Tibial nerve (tissue), 4 donors: Measurements from ENCODE around the gene RNF26.

Experiments used
- EP300 ChIP-seq, 2 donors: sonication (generic); formaldehyde crosslinking; IDR thresholded peaks; one replicate each; pipeline ENCODE4 v1.6.1; 2017; ENCODE audit warnings: antibody characterized with exemption in 2 of 2, mild to moderate bottlenecking in 1 of 2
- POLR2A ChIP-seq, 2 donors: fragments of 450-650 bp; IDR thresholded peaks; one replicate each; pipeline ENCODE4 v1.6.1; 2017; ENCODE audit warnings: antibody characterized with exemption in 2 of 2, mild to moderate bottlenecking in 2 of 2, moderate library complexity in 2 of 2
- TF ChIP-seq, protein P1 (sequence below), 5 experiments: fragments of 200-600 bp in 3 of 5; fragments of 450-650 bp in 2 of 5; sonication (generic) in 3 of 5; IDR thresholded peaks; one replicate each; pipeline ENCODE4 v1.5.1; 2016 to 2019; ENCODE audit warnings: antibody characterized with exemption in 5 of 5, mild to moderate bottlenecking in 3 of 5, moderate library complexity in 2 of 5

DNA sequence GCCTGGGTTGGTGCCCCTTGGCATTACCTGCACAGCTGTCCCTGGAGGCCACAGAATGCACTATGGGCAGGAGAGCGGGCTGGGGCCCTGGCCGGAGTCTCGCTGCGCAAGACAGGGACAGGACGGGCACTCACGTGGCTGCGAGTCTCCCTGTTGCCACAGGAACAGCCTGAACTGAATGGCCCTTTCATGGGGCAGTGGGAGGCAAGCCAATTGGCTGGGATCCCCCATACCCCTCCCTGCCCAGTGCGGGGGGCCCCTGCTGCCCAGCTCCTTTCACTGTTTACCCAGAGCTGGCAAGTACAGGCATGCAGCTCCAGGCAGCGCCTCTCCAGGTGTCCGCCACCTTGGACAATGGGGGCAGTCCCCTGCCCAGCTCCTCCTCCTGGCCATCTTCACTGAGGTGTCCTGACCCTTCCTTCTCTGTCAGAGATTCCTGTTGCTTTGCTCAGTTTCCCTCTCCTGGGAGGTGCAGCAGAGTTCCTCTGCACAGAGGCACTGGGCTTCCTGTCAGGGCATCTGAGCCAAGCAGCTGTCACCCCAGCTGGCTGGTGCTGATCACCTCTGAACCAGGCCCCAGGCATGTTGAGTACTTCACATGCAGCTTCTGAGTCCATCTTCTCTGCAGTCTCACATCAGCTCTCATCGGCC, 42.0 kb downstream of the RNF26 start:
- TF ChIP-seq, protein P1, sequence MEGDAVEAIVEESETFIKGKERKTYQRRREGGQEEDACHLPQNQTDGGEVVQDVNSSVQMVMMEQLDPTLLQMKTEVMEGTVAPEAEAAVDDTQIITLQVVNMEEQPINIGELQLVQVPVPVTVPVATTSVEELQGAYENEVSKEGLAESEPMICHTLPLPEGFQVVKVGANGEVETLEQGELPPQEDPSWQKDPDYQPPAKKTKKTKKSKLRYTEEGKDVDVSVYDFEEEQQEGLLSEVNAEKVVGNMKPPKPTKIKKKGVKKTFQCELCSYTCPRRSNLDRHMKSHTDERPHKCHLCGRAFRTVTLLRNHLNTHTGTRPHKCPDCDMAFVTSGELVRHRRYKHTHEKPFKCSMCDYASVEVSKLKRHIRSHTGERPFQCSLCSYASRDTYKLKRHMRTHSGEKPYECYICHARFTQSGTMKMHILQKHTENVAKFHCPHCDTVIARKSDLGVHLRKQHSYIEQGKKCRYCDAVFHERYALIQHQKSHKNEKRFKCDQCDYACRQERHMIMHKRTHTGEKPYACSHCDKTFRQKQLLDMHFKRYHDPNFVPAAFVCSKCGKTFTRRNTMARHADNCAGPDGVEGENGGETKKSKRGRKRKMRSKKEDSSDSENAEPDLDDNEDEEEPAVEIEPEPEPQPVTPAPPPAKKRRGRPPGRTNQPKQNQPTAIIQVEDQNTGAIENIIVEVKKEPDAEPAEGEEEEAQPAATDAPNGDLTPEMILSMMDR (IDR thresholded peaks at IDR 0.05) = no peak
- TF ChIP-seq EP300 (IDR thresholded peaks at IDR 0.05) (peak; percentile 71 to 84), POLR2A (IDR thresholded peaks at IDR 0.05) (peak in 1 of 2 donors; percentile 36)
